ENCODE results near the gene PRL.

GRCh38 chr6:22325481-22325880 is 28.6 kb upstream of the PRL start:
- TF ChIP-seq SMAD3 (CRISPR knock-in tag; IDR thresholded peaks at IDR 0.05; ENCODE audit: borderline replicate concordance) (no peak), CTCF (IDR thresholded peaks at IDR 0.05) (no peak), ZMAT4 (CRISPR knock-in tag; IDR thresholded peaks at IDR 0.05) (no peak), E2F1 (CRISPR knock-in tag; IDR thresholded peaks at IDR 0.05) (no peak), ZBTB21 (CRISPR knock-in tag; IDR thresholded peaks at IDR 0.05; ENCODE audit: borderline replicate concordance) (no peak), AFF4 (CRISPR knock-in tag; IDR thresholded peaks at IDR 0.05; ENCODE audit: borderline replicate concordance) (no peak), PRRX2 (CRISPR knock-in tag; IDR thresholded peaks at IDR 0.05) (no peak), TP53 (CRISPR knock-in tag; IDR thresholded peaks at IDR 0.05) (no peak), CREB1 (CRISPR knock-in tag; IDR thresholded peaks at IDR 0.05) (no peak)
- TF ChIP-seq, protein P1, sequence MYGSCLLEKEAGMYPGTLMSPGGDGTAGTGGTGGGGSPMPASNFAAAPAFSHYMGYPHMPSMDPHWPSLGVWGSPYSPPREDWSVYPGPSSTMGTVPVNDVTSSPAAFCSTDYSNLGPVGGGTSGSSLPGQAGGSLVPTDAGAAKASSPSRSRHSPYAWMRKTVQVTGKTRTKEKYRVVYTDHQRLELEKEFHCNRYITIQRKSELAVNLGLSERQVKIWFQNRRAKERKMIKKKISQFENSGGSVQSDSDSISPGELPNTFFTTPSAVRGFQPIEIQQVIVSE (CRISPR knock-in tag; IDR thresholded peaks at IDR 0.05; ENCODE audit: borderline replicate concordance): no peak
- TF ChIP-seq, protein P2, sequence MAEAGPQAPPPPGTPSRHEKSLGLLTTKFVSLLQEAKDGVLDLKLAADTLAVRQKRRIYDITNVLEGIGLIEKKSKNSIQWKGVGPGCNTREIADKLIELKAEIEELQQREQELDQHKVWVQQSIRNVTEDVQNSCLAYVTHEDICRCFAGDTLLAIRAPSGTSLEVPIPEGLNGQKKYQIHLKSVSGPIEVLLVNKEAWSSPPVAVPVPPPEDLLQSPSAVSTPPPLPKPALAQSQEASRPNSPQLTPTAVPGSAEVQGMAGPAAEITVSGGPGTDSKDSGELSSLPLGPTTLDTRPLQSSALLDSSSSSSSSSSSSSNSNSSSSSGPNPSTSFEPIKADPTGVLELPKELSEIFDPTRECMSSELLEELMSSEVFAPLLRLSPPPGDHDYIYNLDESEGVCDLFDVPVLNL (CRISPR knock-in tag; IDR thresholded peaks at IDR 0.05; ENCODE audit: borderline replicate concordance, low read depth): no peak
- TF ChIP-seq, protein P3, sequence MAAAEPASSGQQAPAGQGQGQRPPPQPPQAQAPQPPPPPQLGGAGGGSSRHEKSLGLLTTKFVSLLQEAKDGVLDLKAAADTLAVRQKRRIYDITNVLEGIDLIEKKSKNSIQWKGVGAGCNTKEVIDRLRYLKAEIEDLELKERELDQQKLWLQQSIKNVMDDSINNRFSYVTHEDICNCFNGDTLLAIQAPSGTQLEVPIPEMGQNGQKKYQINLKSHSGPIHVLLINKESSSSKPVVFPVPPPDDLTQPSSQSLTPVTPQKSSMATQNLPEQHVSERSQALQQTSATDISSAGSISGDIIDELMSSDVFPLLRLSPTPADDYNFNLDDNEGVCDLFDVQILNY (CRISPR knock-in tag; IDR thresholded peaks at IDR 0.05): no peak

Data from WTC11 (cell line).